GM10266 (cell line): Measurements from ENCODE around the gene SLC6A18.

ENCODE experiments used
- DNase-seq: peaks from one replicate; pipeline ENCODE4 v3.0.0; 2012; ENCODE audit errors: extremely low spot score
- CTCF ChIP-seq: IDR thresholded peaks from 2 replicates; pipeline ENCODE4 v1.5.1; 2012; ENCODE audit warnings: mild to moderate bottlenecking, low read depth; ENCODE audit not compliant: control insufficient read depth, insufficient read depth; ENCODE audit errors: missing control alignments

Gene SLC6A18

GRCh38 chr5:1253456-1254105, 28.4 kb downstream of the SLC6A18 start:
- no peak for DNase-seq
- TF ChIP-seq CTCF = no peak

GRCh38 chr5:1254196-1254595, 29.0 kb downstream of the SLC6A18 start:
- no peak for TF ChIP-seq CTCF
- DNase-seq = no peak

GRCh38 chr5:1255081-1255561, 29.9 kb downstream of the SLC6A18 start:
- peak; percentile 3 for TF ChIP-seq CTCF
- DNase-seq = no peak

- no peak for TF ChIP-seq CTCF
- DNase-seq = no peak
Measured at GRCh38 chr5:1256776-1257175, 31.6 kb downstream of the SLC6A18 start.

- TF ChIP-seq CTCF = no peak
- no peak for DNase-seq
Measured at GRCh38 chr5:1257363-1257762, 32.2 kb downstream of the SLC6A18 start.

- no peak for DNase-seq
- TF ChIP-seq CTCF = no peak
Measured at GRCh38 chr5:1257841-1258240, 32.7 kb downstream of the SLC6A18 start.

GRCh38 chr5:1259806-1260480, 34.8 kb downstream of the SLC6A18 start:
- no peak for DNase-seq
- TF ChIP-seq CTCF = no peak
